HEK293 (cell line): ENCODE results near the gene CCNA2.
A peak's percentile ranks its signal among the peaks of the same experiment; 100 is the strongest.

Experiments
- GFI1B ChIP-seq: fragments of 450-650 bp; formaldehyde crosslinking; IDR thresholded peaks from 2 replicates; pipeline ENCODE4 v1.5.1; 2016; ENCODE audit warnings: missing biosample characterization, missing genetic modification characterization
- KLF8 ChIP-seq: fragments of 450-650 bp; formaldehyde crosslinking; IDR thresholded peaks from 2 replicates; pipeline ENCODE4 v1.5.1; 2016; ENCODE audit warnings: missing biosample characterization, missing genetic modification characterization
- MEIS1 ChIP-seq: sonication (generic); formaldehyde crosslinking; IDR thresholded peaks from 2 replicates; pipeline ENCODE4 v1.8.1; 2022; ENCODE audit warnings: missing genetic modification reagents, mild to moderate bottlenecking, borderline replicate concordance
- OSR2 ChIP-seq: fragments of 450-650 bp; formaldehyde crosslinking; IDR thresholded peaks from 2 replicates; pipeline ENCODE4 v1.5.1; 2016; ENCODE audit warnings: missing biosample characterization, missing genetic modification characterization
- OVOL3 ChIP-seq: fragments of 450-650 bp; formaldehyde crosslinking; IDR thresholded peaks from 2 replicates; pipeline ENCODE4 v1.5.1; 2016; ENCODE audit warnings: missing biosample characterization, missing genetic modification characterization
- SP3 ChIP-seq: fragments of 450-650 bp; formaldehyde crosslinking; IDR thresholded peaks from 2 replicates; pipeline ENCODE4 v1.5.1; 2016; ENCODE audit warnings: missing biosample characterization, missing genetic modification characterization
- ZBTB21 ChIP-seq: fragments of 450-650 bp; formaldehyde crosslinking; IDR thresholded peaks from 2 replicates; pipeline ENCODE4 v1.5.1; 2017; ENCODE audit warnings: missing biosample characterization, missing genetic modification characterization
- ZNF23 ChIP-seq: fragments of 450-650 bp; formaldehyde crosslinking; IDR thresholded peaks from 2 replicates; pipeline ENCODE4 v1.5.1; 2016; ENCODE audit warnings: missing biosample characterization, missing genetic modification characterization, borderline replicate concordance
- ZNF239 ChIP-seq: fragments of 450-650 bp; formaldehyde crosslinking; IDR thresholded peaks from 2 replicates; pipeline ENCODE4 v1.5.1; 2016; ENCODE audit warnings: missing biosample characterization, missing genetic modification characterization
- ZNF311 ChIP-seq: fragments of 450-650 bp; formaldehyde crosslinking; IDR thresholded peaks from 2 replicates; pipeline ENCODE4 v1.5.1; 2017; ENCODE audit warnings: missing biosample characterization, missing genetic modification characterization, borderline replicate concordance
- ZNF335 ChIP-seq: fragments of 450-650 bp; formaldehyde crosslinking; conservative IDR thresholded peaks from 2 replicates; pipeline ENCODE4 v1.5.1; 2016; ENCODE audit warnings: missing biosample characterization, missing genetic modification characterization
- ZNF391 ChIP-seq: fragments of 450-650 bp; formaldehyde crosslinking; IDR thresholded peaks from 2 replicates; pipeline ENCODE4 v1.5.1; 2016; ENCODE audit warnings: low read depth, missing biosample characterization, missing genetic modification characterization, borderline replicate concordance
- ZNF510 ChIP-seq: fragments of 450-650 bp; formaldehyde crosslinking; IDR thresholded peaks from 2 replicates; pipeline ENCODE4 v1.5.1; 2018; ENCODE audit warnings: mild to moderate bottlenecking, missing genetic modification characterization, missing biosample characterization; ENCODE audit not compliant: insufficient replicate concordance
- ZNF548 ChIP-seq: fragments of 450-650 bp; formaldehyde crosslinking; IDR thresholded peaks from 2 replicates; pipeline ENCODE4 v1.5.1; 2016; ENCODE audit warnings: missing biosample characterization, missing genetic modification characterization
- ZNF561 ChIP-seq: fragments of 450-650 bp; IDR thresholded peaks from 2 replicates; pipeline ENCODE4 v1.5.1; 2018; ENCODE audit warnings: missing biosample characterization, missing genetic modification characterization, borderline replicate concordance
- ZNF670 ChIP-seq: fragments of 450-650 bp; formaldehyde crosslinking; IDR thresholded peaks from 2 replicates; pipeline ENCODE4 v1.5.1; 2016; ENCODE audit warnings: missing biosample characterization, missing genetic modification characterization, low read depth
- ZXDB ChIP-seq: fragments of 450-650 bp; formaldehyde crosslinking; IDR thresholded peaks from 2 replicates; pipeline ENCODE4 v1.5.1; 2016; ENCODE audit warnings: missing biosample characterization, missing genetic modification characterization
- TF ChIP-seq, protein P1 (sequence below): fragments of 450-650 bp; formaldehyde crosslinking; optimal IDR thresholded peaks from 2 replicates; pipeline ENCODE3; 2016; ENCODE audit warnings: missing biosample characterization, mild to moderate bottlenecking, missing genetic modification characterization
- TF ChIP-seq, protein P2 (sequence below): fragments of 450-650 bp; formaldehyde crosslinking; IDR thresholded peaks from 2 replicates; pipeline ENCODE4 v1.5.1; 2016; ENCODE audit warnings: missing biosample characterization, missing genetic modification characterization
- TF ChIP-seq, protein P3 (sequence below): fragments of 450-650 bp; formaldehyde crosslinking; IDR thresholded peaks from 2 replicates; pipeline ENCODE4 v1.5.0; 2017; ENCODE audit warnings: missing biosample characterization, missing genetic modification characterization, borderline replicate concordance
- TF ChIP-seq, protein P4 (sequence below): fragments of 450-650 bp; formaldehyde crosslinking; IDR thresholded peaks from 2 replicates; pipeline ENCODE4 v1.5.1; 2016; ENCODE audit warnings: missing biosample characterization, missing genetic modification characterization
- TF ChIP-seq, protein P5 (sequence below): fragments of 450-650 bp; formaldehyde crosslinking; IDR thresholded peaks from 2 replicates; pipeline ENCODE4 v1.5.1; 2017; ENCODE audit warnings: missing biosample characterization, missing genetic modification characterization
- TF ChIP-seq, protein P6 (sequence below): fragments of 450-650 bp; formaldehyde crosslinking; IDR thresholded peaks from 2 replicates; pipeline ENCODE4 v1.5.1; 2016; ENCODE audit warnings: missing biosample characterization, missing genetic modification characterization, low read depth

The CCNA2 gene

DNA sequence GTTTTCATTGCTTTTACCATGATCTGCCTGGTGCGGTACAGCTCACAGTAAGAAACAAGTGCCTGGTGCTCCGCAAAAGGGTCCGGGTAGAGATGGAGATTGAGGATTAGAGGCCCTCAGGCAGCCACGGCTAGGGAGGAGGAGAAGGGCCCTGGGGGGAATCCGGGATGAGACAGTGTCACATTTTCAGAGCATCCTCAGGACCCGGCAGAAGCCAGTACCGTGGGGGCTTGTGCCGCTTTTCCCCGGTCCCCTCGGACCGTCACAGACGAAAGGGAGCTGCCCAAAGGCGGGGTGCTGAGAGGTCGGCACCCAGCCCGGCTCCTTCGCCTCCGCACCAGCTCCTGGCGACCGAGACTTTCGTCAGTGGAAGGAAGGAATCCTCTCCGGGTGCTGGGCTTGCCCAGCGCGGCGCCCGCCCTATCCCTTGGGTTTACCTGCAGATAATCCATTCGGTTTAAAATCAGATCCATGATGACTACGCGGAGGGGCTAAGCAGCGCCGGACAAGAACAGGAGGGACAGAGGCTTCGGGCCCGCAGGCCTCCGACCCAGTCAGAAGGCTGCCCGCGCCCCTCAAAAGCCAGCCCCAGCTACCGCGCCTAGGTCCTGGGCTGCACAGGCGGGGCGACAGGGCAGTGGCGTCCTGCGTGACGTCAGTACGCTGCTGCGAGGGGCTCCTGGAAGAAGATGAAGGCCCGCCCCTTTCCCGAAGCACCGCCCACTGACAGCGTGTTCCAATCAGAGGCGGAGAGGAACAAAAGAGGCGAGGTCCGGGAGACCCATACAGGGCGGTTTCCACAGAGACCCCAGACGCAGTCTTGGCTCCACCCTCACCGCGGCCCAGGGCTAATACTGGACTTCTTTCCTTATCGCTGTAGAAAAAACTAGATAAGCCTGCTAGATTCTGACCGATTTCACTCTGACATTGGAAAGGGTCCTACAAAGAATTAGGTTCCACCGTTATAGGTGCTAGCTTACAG is 46.4 kb upstream of the CCNA2 start, which contains the start of gene BBS7 (continued):
- TF ChIP-seq, protein P1, sequence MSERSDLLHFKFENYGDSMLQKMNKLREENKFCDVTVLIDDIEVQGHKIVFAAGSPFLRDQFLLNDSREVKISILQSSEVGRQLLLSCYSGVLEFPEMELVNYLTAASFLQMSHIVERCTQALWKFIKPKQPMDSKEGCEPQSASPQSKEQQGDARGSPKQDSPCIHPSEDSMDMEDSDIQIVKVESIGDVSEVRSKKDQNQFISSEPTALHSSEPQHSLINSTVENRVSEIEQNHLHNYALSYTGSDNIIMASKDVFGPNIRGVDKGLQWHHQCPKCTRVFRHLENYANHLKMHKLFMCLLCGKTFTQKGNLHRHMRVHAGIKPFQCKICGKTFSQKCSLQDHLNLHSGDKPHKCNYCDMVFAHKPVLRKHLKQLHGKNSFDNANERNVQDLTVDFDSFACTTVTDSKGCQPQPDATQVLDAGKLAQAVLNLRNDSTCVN: peak; percentile 21
- no peak for TF ChIP-seq OVOL3 (tag by site-specific recombination)
- TF ChIP-seq ZNF548: no peak
- TF ChIP-seq ZNF23 (tag by site-specific recombination): no peak
- no peak for TF ChIP-seq ZNF510 (tag by site-specific recombination)
- peak; percentile 61 for TF ChIP-seq OSR2
- TF ChIP-seq, protein P2, sequence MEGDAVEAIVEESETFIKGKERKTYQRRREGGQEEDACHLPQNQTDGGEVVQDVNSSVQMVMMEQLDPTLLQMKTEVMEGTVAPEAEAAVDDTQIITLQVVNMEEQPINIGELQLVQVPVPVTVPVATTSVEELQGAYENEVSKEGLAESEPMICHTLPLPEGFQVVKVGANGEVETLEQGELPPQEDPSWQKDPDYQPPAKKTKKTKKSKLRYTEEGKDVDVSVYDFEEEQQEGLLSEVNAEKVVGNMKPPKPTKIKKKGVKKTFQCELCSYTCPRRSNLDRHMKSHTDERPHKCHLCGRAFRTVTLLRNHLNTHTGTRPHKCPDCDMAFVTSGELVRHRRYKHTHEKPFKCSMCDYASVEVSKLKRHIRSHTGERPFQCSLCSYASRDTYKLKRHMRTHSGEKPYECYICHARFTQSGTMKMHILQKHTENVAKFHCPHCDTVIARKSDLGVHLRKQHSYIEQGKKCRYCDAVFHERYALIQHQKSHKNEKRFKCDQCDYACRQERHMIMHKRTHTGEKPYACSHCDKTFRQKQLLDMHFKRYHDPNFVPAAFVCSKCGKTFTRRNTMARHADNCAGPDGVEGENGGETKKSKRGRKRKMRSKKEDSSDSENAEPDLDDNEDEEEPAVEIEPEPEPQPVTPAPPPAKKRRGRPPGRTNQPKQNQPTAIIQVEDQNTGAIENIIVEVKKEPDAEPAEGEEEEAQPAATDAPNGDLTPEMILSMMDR (tag by site-specific recombination): no peak
- no peak for TF ChIP-seq ZNF239 (tag by site-specific recombination)
- peak; percentile 94 for TF ChIP-seq ZNF335 (tag by site-specific recombination)
- no peak for TF ChIP-seq MEIS1 (CRISPR knock-in tag)
- no peak for TF ChIP-seq GFI1B (tag by site-specific recombination)
- TF ChIP-seq, protein P3, sequence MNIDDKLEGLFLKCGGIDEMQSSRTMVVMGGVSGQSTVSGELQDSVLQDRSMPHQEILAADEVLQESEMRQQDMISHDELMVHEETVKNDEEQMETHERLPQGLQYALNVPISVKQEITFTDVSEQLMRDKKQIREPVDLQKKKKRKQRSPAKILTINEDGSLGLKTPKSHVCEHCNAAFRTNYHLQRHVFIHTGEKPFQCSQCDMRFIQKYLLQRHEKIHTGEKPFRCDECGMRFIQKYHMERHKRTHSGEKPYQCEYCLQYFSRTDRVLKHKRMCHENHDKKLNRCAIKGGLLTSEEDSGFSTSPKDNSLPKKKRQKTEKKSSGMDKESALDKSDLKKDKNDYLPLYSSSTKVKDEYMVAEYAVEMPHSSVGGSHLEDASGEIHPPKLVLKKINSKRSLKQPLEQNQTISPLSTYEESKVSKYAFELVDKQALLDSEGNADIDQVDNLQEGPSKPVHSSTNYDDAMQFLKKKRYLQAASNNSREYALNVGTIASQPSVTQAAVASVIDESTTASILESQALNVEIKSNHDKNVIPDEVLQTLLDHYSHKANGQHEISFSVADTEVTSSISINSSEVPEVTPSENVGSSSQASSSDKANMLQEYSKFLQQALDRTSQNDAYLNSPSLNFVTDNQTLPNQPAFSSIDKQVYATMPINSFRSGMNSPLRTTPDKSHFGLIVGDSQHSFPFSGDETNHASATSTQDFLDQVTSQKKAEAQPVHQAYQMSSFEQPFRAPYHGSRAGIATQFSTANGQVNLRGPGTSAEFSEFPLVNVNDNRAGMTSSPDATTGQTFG (tag by site-specific recombination): no peak
- peak; percentile 73 for TF ChIP-seq SP3 (tag by site-specific recombination)
- TF ChIP-seq, protein P4, sequence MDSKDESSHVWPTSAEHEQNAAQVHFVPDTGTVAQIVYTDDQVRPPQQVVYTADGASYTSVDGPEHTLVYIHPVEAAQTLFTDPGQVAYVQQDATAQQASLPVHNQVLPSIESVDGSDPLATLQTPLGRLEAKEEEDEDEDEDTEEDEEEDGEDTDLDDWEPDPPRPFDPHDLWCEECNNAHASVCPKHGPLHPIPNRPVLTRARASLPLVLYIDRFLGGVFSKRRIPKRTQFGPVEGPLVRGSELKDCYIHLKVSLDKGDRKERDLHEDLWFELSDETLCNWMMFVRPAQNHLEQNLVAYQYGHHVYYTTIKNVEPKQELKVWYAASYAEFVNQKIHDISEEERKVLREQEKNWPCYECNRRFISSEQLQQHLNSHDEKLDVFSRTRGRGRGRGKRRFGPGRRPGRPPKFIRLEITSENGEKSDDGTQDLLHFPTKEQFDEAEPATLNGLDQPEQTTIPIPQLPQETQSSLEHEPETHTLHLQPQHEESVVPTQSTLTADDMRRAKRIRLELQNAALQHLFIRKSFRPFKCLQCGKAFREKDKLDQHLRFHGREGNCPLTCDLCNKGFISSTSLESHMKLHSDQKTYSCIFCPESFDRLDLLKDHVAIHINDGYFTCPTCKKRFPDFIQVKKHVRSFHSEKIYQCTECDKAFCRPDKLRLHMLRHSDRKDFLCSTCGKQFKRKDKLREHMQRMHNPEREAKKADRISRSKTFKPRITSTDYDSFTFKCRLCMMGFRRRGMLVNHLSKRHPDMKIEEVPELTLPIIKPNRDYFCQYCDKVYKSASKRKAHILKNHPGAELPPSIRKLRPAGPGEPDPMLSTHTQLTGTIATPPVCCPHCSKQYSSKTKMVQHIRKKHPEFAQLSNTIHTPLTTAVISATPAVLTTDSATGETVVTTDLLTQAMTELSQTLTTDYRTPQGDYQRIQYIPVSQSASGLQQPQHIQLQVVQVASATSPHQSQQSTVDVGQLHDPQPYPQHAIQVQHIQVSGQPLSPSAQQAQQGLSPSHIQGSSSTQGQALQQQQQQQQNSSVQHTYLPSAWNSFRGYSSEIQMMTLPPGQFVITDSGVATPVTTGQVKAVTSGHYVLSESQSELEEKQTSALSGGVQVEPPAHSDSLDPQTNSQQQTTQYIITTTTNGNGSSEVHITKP (tag by site-specific recombination): peak; percentile 31; the same call in 1 of the 2 replicates
- TF ChIP-seq ZNF670 (tag by site-specific recombination): no peak
- TF ChIP-seq ZXDB (tag by site-specific recombination): peak; percentile 39; the same call in 1 of the 2 replicates
- TF ChIP-seq ZNF311: no peak
- peak; percentile 86 for TF ChIP-seq ZBTB21 (tag by site-specific recombination)
- peak; percentile 59; the same call in 1 of the 2 replicates for TF ChIP-seq ZNF391 (tag by site-specific recombination)
- TF ChIP-seq KLF8 (tag by site-specific recombination): 0 out of 2 replicates have a peak, but pooled peaks have one; percentile 35
- TF ChIP-seq, protein P5, sequence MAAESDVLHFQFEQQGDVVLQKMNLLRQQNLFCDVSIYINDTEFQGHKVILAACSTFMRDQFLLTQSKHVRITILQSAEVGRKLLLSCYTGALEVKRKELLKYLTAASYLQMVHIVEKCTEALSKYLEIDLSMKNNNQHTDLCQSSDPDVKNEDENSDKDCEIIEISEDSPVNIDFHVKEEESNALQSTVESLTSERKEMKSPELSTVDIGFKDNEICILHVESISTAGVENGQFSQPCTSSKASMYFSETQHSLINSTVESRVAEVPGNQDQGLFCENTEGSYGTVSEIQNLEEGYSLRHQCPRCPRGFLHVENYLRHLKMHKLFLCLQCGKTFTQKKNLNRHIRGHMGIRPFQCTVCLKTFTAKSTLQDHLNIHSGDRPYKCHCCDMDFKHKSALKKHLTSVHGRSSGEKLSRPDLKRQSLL: no peak
- TF ChIP-seq, protein P6, sequence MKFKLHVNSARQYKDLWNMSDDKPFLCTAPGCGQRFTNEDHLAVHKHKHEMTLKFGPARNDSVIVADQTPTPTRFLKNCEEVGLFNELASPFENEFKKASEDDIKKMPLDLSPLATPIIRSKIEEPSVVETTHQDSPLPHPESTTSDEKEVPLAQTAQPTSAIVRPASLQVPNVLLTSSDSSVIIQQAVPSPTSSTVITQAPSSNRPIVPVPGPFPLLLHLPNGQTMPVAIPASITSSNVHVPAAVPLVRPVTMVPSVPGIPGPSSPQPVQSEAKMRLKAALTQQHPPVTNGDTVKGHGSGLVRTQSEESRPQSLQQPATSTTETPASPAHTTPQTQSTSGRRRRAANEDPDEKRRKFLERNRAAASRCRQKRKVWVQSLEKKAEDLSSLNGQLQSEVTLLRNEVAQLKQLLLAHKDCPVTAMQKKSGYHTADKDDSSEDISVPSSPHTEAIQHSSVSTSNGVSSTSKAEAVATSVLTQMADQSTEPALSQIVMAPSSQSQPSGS: peak; percentile 85
- peak; percentile 36; the same call in 1 of the 2 replicates for TF ChIP-seq ZNF561
